ENCODE data around the gene SORCS2. TPM values are rescaled to one million over a fixed set of nuclear protein-coding genes. Genes with fewer than 3 reads are reported as not detected.
A peak's percentile ranks its signal among the peaks of the same experiment; 100 is the strongest.
"Not testable (repeated sequence)": the region's sequence is repeated elsewhere in the genome, so short reads cannot be mapped to it uniquely, and the experiment has no call there.

The SORCS2 gene
- total RNA-seq, 1 donor from 2014 or later = 7.2 TPM

- Histone ChIP-seq H3K4me3 (no peak overlapping the region), H3K27me3 (peaks cover 20% of the 10 kb centered on the region), H3K36me3 (no peaks in the 10 kb centered on the region), H3K9me3 (no peaks in the 10 kb centered on the region), H3K27ac (no peak overlapping the region), H3K4me1 (no peaks in the 10 kb centered on the region)
- no peak for ATAC-seq
- no peak for TF ChIP-seq CTCF (IDR thresholded peaks at IDR 0.05)
- intact Hi-C loops (cut with DNase I) = no loop called here
- DNase-seq = no peak
These were observed 403.7 kb downstream of the SORCS2 start for GRCh38 chr4:7595934-7596461.

GRCh38 chr4:7596918-7597606 lies 404.7 kb downstream of the SORCS2 start:
- DNase-seq = no peak
- Histone ChIP-seq H3K27ac (no peak overlapping the region), H3K4me3 (no peak overlapping the region), H3K36me3 (no peaks in the 10 kb centered on the region), H3K27me3 (peaks cover 20% of the 10 kb centered on the region), H3K9me3 (no peaks in the 10 kb centered on the region), H3K4me1 (no peaks in the 10 kb centered on the region)
- TF ChIP-seq CTCF (IDR thresholded peaks at IDR 0.05) = no peak
- intact Hi-C loops (cut with DNase I) = no loop called here
- ATAC-seq = no peak

- intact Hi-C loops (cut with DNase I) = no loop called here
- Histone ChIP-seq H3K27ac (no peak overlapping the region), H3K9me3 (no peaks in the 10 kb centered on the region), H3K4me1 (no peaks in the 10 kb centered on the region), H3K27me3 (peaks cover 15% of the 10 kb centered on the region), H3K36me3 (no peaks in the 10 kb centered on the region), H3K4me3 (no peak overlapping the region)
- DNase-seq = peak; percentile 89
- ATAC-seq = peak; percentile 90
- TF ChIP-seq CTCF (IDR thresholded peaks at IDR 0.05) = no peak
These were observed 406.8 kb downstream of the SORCS2 start for GRCh38 chr4:7598939-7599790.

GRCh38 chr4:7600247-7600646 lies 407.9 kb downstream of the SORCS2 start:
- intact Hi-C loops (cut with DNase I) = no loop called here
- Histone ChIP-seq H3K36me3 (no peaks in the 10 kb centered on the region), H3K27me3 (peaks cover 5% of the 10 kb centered on the region), H3K27ac (no peak overlapping the region), H3K4me3 (no peak overlapping the region), H3K4me1 (no peaks in the 10 kb centered on the region), H3K9me3 (peaks cover 4% of the 10 kb centered on the region)
- no peak for ATAC-seq
- no peak for TF ChIP-seq CTCF (IDR thresholded peaks at IDR 0.05)
- DNase-seq = no peak

- H3K4me3 ChIP-seq; intact Hi-C loops (cut with DNase I); H3K27me3 ChIP-seq; H3K4me1 ChIP-seq; H3K9me3 ChIP-seq; H3K36me3 ChIP-seq; DNase-seq; ATAC-seq; H3K27ac ChIP-seq: not testable (repeated sequence)
These were observed 409.8 kb downstream of the SORCS2 start for GRCh38 chr4:7602166-7602565.
